HL-60 (cell line): Measurements from ENCODE around the gene WNT10A.

Source experiments
- DNase-seq, 2 experiments: peaks; one replicate each; pipeline ENCODE4 v3.0.0-alpha.2; 2010 to 2020; ENCODE audit warnings: low read depth in 1 of 2, low spot score in 1 of 2
- H3K27ac ChIP-seq: fragments of 250-450 bp; sonication (Bioruptor Pico); replicated peaks from 2 replicates; pipeline ENCODE4 v1.5.1; 2020; ENCODE audit warnings: mild to moderate bottlenecking, moderate library complexity
- H3K27me3 ChIP-seq: fragments of 250-450 bp; sonication (Bioruptor Pico); 2 replicates; pipeline ENCODE4 v1.5.1; 2021; ENCODE audit warnings: mild to moderate bottlenecking, moderate library complexity; ENCODE audit not compliant: insufficient read depth, poor library complexity, severe bottlenecking
- H3K4me3 ChIP-seq: replicated peaks from 2 replicates; pipeline ENCODE4 v1.5.1; 2011; ENCODE audit warnings: mild to moderate bottlenecking, control low read depth, low read length; ENCODE audit not compliant: insufficient read depth
- GABPA ChIP-seq: IDR thresholded peaks from 2 replicates; pipeline ENCODE4 v1.6.1; 2012; ENCODE audit warnings: low read depth
- POLR2AphosphoS5 ChIP-seq: IDR thresholded peaks from 2 replicates; pipeline ENCODE4 v1.6.1; 2012; ENCODE audit warnings: low read depth
- SPI1 ChIP-seq: IDR thresholded peaks from 2 replicates; pipeline ENCODE4 v1.6.1; 2012; ENCODE audit warnings: low read depth, mild to moderate bottlenecking, borderline replicate concordance
- TF ChIP-seq, protein P1 (sequence below): IDR thresholded peaks from 2 replicates; pipeline ENCODE4 v1.6.1; 2012; ENCODE audit warnings: low read depth; ENCODE audit not compliant: insufficient replicate concordance
- TF ChIP-seq, protein P2 (sequence below): IDR thresholded peaks from one replicate; pipeline ENCODE4 v1.5.1; 2011; ENCODE audit warnings: low read length, control low read depth, inconsistent platforms; ENCODE audit not compliant: insufficient read depth

Gene WNT10A

DNA sequence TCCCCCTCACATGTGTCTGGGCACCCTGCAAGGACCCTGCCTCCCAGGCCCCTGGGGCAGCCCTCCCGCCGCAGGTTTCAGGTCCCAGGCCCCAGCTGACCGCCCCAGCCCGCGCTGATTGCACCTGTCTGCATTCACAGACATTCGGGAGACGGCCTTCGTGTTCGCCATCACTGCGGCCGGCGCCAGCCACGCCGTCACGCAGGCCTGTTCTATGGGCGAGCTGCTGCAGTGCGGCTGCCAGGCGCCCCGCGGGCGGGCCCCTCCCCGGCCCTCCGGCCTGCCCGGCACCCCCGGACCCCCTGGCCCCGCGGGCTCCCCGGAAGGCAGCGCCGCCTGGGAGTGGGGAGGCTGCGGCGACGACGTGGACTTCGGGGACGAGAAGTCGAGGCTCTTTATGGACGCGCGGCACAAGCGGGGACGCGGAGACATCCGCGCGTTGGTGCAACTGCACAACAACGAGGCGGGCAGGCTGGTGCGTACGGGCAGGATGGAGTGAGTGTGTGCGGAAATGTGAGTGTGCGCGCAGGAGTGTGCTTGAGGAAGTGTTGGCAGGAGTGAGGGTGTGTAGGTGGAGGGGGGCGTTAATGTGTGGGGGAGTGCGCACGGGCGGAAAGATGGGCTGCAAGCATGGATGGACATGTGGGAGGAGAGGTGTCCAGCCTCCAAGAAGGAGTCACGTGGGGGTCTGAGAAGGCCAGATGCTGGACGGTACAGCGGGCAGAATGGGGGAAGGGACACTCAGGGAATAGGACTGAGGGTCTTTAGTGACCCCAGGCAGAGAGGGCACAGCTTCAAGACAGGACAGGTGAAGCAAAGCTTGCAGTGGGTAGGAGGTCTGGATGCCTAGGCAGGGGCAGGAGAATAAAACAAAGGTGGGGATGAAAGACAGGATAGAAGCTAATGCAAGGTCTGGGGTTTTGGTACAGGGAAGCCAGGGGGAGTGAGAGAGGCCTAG lies 9.0 kb upstream of the WNT10A start:
- Histone ChIP-seq H3K27me3 (no peaks in the 10 kb centered on the region), H3K4me3 (peak overlapping the region; percentile 67), H3K27ac (peak overlapping the region; percentile 52)
- peak; percentile 26 to 72 for DNase-seq
- TF ChIP-seq GABPA (no peak; the same call in 1 of the 2 replicates), SPI1 (no peak), POLR2AphosphoS5 (no peak)
- TF ChIP-seq, protein P1, sequence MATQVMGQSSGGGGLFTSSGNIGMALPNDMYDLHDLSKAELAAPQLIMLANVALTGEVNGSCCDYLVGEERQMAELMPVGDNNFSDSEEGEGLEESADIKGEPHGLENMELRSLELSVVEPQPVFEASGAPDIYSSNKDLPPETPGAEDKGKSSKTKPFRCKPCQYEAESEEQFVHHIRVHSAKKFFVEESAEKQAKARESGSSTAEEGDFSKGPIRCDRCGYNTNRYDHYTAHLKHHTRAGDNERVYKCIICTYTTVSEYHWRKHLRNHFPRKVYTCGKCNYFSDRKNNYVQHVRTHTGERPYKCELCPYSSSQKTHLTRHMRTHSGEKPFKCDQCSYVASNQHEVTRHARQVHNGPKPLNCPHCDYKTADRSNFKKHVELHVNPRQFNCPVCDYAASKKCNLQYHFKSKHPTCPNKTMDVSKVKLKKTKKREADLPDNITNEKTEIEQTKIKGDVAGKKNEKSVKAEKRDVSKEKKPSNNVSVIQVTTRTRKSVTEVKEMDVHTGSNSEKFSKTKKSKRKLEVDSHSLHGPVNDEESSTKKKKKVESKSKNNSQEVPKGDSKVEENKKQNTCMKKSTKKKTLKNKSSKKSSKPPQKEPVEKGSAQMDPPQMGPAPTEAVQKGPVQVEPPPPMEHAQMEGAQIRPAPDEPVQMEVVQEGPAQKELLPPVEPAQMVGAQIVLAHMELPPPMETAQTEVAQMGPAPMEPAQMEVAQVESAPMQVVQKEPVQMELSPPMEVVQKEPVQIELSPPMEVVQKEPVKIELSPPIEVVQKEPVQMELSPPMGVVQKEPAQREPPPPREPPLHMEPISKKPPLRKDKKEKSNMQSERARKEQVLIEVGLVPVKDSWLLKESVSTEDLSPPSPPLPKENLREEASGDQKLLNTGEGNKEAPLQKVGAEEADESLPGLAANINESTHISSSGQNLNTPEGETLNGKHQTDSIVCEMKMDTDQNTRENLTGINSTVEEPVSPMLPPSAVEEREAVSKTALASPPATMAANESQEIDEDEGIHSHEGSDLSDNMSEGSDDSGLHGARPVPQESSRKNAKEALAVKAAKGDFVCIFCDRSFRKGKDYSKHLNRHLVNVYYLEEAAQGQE: no peak
- TF ChIP-seq, protein P2, sequence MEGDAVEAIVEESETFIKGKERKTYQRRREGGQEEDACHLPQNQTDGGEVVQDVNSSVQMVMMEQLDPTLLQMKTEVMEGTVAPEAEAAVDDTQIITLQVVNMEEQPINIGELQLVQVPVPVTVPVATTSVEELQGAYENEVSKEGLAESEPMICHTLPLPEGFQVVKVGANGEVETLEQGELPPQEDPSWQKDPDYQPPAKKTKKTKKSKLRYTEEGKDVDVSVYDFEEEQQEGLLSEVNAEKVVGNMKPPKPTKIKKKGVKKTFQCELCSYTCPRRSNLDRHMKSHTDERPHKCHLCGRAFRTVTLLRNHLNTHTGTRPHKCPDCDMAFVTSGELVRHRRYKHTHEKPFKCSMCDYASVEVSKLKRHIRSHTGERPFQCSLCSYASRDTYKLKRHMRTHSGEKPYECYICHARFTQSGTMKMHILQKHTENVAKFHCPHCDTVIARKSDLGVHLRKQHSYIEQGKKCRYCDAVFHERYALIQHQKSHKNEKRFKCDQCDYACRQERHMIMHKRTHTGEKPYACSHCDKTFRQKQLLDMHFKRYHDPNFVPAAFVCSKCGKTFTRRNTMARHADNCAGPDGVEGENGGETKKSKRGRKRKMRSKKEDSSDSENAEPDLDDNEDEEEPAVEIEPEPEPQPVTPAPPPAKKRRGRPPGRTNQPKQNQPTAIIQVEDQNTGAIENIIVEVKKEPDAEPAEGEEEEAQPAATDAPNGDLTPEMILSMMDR: no peak

DNA sequence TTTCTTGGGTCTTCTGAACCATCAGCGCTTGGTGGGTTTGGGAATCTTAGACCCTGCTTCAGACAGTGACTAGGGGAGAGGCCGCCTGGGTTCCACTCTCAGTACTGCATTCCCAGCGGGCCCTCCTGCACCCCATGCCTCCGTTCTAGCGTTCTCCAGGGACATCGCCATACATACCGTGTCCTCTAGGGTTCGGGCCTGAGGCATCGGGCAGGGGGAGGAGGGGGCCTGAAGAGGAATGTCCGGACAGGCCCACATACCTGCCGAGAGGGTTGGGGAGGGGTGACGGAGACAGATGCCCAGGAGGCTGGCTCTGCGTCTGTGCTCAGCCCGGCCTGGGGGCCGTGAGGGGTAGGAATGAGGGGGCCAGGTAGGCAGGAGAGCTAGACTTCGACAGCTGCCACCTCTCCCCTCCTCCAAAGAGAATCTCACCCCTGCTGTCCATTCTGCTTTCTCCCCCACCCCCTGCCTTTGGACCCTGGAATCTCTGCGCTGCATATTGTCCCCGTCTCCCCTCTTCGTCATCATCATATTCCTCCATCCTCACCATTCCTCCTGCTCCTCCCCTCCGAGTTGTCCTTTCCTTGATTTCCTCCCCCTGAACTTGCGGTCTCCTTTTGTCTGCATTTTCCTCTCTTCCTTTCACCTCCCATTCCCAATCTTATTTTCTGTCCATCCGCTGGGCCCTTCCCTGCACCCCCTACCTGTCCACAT lies 7.8 kb upstream of the WNT10A start:
- Histone ChIP-seq H3K27ac (no peak overlapping the region), H3K4me3 (no peak overlapping the region), H3K27me3 (no peaks in the 10 kb centered on the region)
- TF ChIP-seq POLR2AphosphoS5 (no peak), GABPA (no peak), SPI1 (no peak)
- TF ChIP-seq, protein P2: no peak
- TF ChIP-seq, protein P1: no peak
- DNase-seq: no peak

DNA sequence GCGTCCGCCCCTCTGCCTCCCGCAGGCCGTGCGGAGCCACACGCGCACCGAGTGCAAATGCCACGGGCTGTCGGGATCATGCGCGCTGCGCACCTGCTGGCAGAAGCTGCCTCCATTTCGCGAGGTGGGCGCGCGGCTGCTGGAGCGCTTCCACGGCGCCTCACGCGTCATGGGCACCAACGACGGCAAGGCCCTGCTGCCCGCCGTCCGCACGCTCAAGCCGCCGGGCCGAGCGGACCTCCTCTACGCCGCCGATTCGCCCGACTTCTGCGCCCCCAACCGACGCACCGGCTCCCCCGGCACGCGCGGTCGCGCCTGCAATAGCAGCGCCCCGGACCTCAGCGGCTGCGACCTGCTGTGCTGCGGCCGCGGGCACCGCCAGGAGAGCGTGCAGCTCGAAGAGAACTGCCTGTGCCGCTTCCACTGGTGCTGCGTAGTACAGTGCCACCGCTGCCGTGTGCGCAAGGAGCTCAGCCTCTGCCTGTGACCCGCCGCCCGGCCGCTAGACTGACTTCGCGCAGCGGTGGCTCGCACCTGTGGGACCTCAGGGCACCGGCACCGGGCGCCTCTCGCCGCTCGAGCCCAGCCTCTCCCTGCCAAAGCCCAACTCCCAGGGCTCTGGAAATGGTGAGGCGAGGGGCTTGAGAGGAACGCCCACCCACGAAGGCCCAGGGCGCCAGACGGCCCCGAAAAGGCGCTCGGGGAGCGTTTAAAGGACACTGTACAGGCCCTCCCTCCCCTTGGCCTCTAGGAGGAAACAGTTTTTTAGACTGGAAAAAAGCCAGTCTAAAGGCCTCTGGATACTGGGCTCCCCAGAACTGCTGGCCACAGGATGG lies 7.1 kb upstream of the WNT10A start:
- DNase-seq: no peak
- TF ChIP-seq, protein P2: no peak
- TF ChIP-seq GABPA: no peak
- TF ChIP-seq, protein P1: no peak
- TF ChIP-seq POLR2AphosphoS5: no peak
- Histone ChIP-seq H3K27ac (no peak overlapping the region), H3K27me3 (no peaks in the 10 kb centered on the region), H3K4me3 (no peak overlapping the region)
